Measurements from ENCODE around the gene AK4.

Gene AK4

DNA sequence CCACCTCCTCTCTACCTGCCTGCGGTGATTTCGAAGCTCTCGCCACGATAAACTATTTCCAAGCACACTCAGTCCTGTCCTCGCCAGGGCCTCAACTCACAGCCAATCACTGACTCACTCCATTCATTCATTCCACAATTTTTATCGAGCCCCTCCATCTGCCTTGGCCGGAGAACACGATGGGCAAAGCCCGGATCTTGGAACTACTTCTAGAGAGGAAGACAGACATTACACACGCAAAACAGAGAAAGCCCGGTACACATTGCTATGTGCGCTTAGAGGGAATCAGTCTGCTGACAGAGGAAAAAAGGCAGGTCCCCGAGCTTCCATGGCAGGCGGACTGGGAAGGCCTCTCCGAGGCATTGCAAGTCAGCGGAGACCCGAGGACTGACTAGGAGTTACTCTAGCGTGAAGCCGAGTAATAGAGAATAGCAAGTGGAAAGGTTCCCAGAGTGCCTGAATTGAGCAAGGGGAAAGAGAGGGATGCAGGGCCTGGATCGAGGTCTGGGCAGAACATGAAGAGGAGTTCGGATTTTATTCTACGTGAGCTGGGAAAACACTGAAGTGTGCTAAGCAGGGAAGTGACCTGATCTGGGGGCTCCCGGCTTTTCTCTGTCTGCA lies 107.1 kb downstream of the AK4 start:
- DNase-seq = no peak

DNA sequence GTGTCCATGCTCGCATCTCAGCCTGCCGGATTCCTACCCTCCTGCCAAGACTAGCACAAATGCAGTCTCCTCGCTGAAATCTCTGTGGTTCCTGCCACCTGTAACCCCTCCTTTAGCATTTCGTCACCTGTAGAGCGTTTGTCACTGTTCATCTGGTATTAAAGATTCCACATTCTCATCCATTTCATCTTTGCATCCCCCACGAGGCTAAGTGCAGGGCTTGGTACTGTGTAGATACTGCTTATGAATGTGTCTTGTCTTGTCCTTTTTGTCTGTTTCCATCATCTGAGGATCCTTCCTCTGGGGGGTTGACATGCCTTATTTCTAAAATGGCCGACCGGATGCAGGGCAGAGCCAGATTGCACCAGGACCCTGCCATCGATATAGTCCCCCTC lies 107.7 kb downstream of the AK4 start:
- DNase-seq = no peak

DNA sequence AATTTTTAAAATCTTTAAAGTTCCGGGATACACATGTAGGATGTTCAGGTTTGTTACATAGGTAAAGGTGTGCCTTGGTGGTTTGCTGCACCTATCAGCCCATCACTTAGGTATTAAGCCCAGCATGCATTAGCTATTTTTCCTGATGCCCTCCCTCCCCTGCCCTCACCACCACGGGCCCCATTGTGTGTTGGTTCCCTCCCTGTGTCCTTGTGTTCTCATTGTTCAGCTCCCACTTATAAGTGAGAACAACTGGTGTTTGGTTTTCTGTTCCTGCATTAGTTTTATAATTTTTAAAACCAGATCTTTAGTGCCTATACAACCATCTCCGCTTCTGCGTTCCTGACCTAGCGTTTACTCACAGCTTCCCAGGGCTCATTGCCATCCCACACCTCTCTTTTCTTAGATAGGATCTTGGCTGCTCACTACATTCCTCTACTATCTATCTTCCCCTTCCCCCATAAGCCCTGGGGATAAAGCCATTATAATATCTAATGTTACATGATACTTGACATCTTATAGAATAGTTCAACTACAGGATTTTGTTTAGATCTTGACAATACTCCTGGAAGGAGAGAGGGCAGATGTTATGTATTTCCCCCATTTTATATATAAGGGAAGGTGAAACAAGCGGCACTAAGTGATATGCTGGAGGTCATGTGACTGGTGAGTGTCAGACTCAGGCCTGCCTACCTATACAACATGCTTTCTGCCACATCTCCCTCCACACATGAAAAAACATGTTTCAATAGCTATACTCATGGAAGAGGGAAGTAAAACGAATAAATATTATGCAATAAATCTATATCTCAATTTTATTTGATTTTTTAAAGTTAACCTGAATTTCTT lies 109.1 kb downstream of the AK4 start:
- DNase-seq = no peak

DNA sequence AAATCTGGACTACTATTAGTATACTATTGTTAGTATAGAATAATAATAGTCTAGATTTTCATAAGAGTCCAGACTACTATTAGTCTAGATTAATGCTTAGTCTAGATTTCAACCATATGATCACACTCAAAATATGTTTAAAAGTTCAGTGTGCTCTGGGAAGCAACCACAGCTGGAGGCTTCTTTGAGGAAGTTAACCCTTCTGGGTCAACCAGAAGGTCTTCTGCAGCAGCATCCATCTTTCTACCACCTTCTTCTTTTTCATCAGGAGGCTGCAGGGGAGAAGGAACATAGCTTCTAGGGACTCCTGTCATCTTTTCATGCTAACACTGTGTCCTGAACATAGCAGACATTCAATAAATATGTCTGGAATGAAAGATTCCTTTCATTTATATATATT lies 110.1 kb downstream of the AK4 start:
- DNase-seq = no peak

DNA sequence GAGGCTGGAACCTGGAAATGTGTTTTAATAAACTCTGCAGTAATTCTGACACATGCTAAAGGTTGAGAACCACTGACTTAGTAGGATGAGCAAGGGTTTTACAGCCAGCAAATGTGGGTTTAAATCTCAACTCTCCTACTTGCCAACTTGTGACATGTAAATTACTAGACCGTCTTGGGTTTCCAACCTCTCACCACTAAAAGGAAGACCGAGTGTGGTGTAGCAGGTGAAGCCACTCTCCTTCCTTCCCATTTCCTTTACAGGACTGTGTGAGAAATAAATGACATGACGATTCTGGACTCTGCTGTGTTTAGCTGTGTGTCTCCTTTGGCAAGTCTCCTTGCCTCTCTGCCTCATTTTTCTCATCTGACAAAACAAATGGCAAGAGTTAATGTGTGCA lies 111.8 kb downstream of the AK4 start:
- no peak for DNase-seq

DNA sequence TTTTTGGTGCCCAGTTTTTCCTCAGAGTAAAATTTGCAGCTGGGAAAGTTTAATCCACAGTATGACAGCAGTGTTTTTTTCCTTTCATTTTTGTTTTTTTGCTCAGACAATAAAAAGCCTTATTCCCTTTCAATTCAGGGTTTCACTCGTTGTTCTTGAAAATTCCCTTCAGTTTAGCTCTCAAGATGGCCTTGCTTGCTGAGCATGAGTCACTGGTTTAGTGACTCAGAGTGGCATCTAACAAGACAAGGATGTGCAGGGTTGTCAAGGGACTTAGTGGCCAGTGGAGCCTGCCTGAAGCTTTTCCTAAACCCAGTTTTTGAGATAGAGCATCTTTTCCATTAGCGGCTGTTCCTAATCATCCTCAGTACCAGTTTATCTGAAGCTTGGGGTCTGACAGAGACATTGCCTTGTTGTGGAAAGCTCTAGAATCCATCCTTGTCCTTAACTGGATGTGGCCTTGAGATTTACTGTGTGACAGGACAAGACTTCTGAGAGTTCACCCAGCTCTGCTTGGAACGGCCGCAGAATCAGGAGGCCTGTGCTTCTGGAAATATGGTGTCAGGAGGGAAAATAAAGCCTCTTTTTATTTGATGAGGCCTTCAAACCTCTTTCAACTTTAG lies 113.0 kb downstream of the AK4 start:
- no peak for DNase-seq

DNA sequence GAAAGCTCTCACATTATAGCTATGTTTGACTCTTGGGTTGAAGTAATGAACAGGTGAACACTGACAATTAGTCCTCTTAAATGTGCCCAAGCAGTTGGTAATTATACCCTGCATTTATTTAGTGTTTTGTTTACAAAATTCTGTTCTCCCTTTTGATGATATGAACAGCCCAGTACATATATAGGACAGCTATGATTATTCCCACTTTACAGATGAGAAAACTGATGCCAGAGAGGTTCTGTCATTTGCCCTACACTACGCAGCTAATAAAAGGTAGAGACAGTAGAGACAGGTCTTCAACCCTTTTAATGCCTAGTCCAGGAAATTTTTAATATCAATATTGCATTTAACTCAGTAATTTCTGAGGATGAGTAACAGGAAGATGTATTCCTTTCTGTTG lies 115.3 kb downstream of the AK4 start:
- DNase-seq = no peak

DNA sequence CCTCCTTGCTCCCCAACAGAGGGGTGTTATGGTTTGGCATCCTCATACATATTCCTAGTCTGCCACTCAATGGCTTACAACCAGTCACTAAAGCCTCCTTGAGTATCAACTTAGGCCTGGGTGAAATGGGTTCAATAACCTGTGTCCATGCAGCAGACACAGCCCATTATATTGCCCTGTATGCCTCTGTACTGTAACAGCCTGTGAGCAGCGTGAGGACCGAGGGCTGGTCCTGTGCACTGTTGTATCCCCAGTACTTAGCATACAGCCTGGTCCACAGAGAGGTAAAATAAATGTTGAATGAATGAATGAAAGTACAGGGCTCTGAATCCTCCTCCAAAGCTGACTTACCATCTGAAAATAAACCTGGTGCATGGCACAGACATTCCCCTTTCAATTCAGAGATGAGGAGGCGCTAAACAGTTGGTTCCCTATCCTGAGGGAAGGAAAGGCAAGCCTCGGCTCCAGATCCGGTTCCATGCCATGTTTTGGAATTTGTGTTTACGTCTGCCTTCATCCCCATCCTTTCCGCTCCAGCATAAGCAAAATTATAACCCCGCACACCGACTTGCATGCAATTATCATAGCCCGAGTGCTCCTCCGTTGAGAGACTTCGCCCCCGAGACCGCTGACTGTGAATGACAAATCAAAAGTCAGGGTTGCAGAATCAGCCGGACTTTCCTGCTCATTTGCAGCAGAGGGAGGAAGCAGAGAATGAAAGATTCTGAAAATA lies 116.4 kb downstream of the AK4 start:
- DNase-seq = no peak

DNA sequence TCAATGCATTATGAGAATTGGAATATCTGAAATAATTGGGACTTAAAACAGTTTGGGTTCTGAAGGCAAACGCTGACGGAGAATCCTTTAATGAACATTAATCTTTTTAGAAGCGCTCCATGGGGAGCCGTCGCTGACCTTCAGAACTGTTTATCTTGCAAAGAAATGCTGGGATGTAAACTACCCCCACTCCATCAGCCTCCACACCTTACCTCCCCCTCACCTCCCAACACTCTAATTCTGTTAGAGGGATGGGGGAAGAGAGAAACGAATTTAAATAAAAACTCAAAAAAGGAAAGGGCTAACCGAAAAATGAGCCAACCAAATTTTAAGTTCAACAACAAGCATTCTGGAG lies 117.3 kb downstream of the AK4 start:
- no peak for DNase-seq

DNA sequence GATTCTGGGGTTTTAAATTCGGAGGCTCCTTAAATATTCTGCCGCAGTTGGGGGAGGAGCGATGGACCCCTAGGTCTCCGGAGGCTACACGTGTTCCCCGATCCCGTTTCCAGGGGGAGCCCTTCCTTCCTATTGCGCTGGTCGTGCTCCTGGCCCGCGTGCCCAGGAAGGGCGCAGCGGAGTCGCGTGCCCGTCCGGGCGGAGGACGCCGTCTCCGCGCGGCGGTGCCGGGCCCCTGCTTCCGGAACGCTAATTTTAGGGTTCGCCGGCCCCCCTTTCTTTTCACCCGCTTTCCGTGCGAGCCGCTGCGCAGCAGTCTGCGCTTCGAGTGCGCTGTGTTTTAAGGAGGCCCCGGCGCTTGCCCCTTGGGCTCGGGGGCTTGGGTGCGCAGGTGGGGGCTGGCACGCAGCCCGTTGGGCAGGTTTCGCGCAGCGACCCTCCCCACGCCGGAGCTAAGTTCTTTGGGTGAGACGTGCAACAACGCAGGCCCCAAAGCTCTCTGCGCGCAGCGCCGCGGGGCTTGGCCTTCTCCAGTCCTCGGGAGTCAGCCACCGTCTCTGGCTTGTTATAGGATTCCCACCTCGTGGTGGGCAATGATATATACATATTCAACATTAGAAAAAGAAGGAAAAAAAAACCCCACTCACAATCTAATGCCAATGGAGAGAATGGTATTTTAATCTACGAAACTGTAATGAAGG lies 117.8 kb downstream of the AK4 start:
- DNase-seq = peak; percentile 45

DNA sequence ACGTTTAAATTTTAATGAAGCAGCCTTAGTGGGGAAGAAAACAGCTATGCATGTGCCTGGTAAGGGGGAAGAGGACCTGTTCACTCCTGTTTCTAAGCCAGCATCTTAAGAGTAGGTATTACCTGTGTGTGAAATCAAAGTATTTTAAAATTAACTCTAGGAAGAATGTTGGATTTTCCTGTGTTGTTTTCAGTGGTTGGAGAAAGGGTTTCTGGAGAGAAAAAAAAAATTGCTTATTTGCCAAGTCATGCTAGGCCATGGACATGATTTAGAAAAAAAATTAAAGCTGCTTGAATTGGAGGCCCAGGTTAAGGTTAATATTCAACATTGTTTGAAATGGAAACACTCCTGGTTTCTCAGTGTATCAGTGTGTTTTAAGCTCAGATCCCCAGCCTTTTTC lies 118.5 kb downstream of the AK4 start:
- no peak for DNase-seq

DNA sequence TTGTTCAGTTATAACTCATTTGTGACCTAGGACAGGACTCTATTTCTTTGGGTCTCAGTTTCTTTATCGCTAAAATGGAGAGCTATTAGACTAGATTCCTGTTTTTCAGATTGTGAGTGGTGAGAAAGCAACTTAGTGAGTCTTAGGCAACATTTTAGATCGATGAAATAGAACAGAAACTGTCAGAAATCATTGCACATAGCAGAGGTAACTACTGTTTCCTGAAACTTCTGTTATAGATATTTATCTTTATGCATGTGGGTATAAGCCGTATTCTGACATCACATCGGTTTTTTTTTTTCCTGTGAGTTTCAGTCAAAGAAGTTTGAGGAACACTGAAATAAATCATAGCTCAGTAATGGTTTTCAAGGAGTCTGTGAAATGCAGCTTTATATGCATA lies 119.3 kb downstream of the AK4 start:
- DNase-seq = no peak

DNA sequence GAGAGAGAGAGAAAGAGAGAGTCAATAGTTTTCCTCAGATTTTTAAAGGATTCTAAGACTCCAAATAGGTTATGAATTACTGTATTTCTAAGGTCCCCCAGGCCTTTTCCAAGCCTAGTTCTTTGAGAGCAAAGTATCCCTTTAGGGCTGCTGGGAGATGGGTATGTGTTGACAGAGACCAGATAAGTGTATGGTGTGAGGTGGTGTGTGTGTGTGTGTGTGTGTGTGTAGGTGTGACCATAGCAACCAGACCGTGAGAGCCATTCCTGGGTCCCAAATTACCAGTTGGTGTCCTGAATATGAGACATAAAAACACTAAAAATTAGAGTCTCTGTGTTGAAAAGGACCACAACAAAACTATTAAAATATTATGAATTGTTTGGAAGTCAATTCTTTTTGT lies 119.7 kb downstream of the AK4 start:
- DNase-seq = no peak

DNA sequence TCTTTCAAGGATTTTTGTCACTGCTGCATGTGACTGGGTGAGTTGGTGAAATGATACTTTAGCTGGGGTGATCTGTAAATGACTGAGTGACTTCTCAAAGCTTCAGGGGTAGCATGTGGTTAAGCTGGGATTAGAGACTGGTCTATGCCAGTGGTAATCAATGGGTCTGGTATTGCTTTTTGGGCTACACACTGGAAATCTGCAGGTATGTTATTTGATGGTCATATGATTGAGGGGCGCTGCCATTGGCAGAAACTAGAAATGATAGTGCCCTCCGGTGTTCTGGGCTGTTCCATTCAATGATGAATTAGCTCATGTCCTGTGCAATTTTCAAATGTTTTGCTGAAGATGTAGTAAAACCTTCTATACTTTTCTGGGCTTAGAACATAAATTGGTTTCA lies 121.6 kb downstream of the AK4 start:
- no peak for DNase-seq

DNA sequence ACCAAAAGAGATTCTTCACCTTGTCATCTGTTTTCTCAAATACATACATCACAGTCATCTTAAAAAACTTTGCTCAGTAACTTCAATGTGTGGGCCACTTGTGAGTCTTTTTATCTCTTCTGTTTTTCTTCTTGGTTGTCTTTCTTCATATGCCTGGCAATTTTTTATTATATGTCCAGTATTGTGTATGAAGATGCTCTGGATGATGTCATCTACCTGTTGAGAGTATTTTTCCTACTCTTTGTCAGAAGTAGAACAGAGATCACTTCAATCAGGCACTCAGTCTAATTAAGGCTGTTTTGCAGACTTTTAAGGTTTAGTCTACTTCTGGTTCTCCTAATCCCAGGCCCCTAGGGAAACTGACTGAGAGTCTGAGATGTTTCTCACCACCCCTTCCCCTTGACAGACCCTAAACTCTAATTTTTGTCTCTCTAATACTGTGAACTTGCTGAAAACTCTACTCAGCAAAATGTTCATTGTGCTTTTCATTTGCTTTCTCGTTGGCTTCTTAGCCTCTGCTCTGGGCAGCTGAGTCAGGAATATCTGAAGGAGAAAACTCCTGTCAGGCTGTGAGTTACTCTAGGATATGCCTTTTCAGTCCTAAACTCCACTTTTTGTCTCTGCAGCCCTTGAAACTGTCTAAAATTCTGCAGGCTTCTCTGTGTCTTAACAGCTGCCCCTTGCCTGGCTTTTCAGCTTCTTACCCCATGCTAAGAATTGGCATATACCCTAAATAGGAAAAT lies 128.4 kb downstream of the AK4 start:
- no peak for DNase-seq

DNA sequence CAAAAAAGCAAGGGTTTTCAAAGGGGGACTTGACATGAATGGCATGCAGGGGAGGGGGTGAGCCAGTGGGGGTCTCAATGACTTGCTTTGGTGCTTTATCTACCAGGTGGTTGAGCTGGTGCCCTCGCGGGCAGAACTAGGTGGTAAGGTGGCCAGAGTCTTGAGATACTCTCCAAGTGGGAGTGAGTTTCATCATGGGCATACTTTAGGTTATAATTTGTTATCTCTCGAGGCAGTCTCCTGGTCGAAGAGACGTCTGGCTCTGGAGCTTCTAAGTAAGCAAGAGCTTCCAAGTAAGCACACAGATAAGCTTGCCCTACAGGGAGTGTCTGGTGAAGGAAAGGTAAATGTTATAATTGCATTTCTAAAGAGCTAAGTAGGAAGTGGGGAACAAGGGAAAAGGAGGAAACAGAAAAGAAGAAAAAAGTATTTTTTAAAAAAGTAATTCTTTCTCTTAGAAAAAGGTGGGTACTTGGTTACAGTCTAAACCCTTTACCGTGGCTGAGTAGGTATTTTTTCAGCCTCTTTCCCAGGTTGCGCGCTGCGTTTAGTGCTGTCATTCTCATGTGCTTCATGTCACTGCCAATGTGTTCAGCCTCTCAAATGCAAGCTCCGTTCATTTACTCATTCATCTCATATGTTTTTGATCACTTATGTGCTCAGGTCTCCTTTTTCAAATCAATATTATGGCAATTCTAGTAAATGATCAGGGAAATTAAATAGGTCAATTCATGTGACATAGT lies 129.8 kb downstream of the AK4 start:
- DNase-seq = no peak

DNA sequence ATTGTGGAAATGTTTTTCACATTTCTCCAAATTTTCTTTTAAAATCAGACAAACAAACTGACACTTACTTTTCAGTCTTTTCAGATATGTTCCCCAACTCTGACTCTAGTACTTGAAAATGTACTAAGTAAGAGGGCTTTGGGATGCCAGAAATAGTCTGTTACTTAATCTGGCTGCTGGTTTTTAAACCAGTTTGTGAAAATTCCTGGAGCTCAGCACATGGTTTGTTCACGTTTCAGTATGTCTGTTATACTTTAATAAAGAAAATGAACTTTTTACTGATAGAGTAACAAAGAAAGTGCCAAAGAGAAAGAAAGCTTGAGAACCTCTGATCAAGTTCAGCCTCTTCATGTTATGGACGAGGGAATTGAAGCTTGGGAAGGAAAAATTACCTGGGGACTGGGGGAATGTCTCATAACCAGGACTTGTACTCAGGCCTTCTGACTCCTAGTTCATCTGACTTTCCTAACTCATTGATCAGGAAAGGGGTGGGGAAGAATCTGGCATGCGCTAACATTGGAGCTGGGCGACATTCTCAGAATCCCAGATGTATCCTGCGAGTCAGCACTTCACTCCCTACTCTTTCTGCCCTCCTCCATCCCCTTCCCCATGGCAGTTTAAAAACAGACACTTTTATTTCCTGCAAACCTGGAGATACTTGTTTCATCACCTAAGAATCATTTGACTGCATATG lies 130.5 kb downstream of the AK4 start:
- DNase-seq = no peak

DNA sequence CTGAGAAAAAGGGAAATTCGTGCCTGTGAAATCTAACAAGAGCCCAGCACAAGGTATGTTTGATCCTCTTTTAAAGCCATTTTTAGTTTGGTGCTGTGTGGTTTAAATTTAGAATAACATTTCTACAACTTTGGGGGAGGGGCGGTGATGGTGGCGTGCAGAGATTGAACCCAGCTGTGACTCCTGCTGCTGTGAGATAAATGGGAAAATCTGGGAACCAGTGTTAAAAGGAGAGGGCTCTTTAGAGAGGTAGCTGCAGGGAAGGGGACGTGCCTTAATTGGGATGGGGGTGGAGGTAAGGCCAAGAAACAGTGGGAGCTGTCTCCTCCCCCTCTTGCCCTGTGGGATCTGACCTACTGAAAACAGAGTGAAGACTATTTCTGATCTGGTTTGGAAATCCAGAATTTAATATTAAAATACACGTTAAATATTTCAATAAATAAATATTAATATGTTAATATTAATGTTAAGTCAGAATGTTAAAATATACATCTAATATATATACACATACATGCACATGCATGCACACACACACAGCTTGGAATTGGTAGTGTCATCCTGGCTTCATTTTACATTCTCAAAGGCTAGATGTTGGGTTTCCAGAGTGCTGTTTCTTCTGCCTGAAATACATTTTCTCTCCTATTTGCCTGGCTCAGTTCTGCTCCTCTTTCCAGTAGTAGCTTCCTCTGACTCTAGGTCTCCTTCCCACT lies 131.2 kb downstream of the AK4 start:
- no peak for DNase-seq

Measured in activated naive CD4-positive, alpha-beta T cell treated with anti-CD3 and anti-CD28 coated beads, Interleukin-2, amount 50 U/mL, for 16 hours (primary cell).